ENCODE data around the gene PLPP4.

DNA sequence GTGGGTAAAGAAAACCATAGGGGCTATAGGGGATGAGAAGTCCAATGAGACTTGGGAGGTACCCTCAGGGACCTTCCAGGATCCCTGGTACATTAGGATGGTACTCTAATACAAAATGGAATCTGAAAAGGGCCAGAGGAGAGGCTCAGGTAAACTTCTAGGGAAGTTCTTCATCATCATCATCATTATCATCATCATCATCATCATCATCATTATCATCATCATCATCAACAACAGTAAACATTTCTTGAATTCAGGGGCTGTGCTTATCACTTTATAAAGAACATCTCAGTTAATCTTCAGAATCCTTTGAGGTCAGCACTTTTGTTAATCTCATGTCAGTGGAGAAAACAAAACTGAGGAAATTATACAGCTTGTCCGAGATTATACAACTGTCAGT, 50.1 kb downstream of the PLPP4 start:
- TF ChIP-seq, protein P1, sequence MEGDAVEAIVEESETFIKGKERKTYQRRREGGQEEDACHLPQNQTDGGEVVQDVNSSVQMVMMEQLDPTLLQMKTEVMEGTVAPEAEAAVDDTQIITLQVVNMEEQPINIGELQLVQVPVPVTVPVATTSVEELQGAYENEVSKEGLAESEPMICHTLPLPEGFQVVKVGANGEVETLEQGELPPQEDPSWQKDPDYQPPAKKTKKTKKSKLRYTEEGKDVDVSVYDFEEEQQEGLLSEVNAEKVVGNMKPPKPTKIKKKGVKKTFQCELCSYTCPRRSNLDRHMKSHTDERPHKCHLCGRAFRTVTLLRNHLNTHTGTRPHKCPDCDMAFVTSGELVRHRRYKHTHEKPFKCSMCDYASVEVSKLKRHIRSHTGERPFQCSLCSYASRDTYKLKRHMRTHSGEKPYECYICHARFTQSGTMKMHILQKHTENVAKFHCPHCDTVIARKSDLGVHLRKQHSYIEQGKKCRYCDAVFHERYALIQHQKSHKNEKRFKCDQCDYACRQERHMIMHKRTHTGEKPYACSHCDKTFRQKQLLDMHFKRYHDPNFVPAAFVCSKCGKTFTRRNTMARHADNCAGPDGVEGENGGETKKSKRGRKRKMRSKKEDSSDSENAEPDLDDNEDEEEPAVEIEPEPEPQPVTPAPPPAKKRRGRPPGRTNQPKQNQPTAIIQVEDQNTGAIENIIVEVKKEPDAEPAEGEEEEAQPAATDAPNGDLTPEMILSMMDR (IDR thresholded peaks at IDR 0.05; ENCODE audit: low read length) = no peak
- TF ChIP-seq EZH2 (optimal IDR thresholded peaks at IDR 0.05; ENCODE audit: low read depth, low read length) = no peak

Measured in MM.1S (cell line).